Stomach (tissue), 9 donors: Measurements from ENCODE around the gene TLL2. TPM values are rescaled to one million over a fixed set of nuclear protein-coding genes. Genes with fewer than 3 reads are reported as not detected.
A peak's percentile ranks its signal among the peaks of the same experiment; 100 is the strongest.

Source experiments
- DNase-seq, 2 donors: peaks; one replicate each; pipeline versions ENCODE4 v3.0.0 to v3.0.0-alpha.2; 2013 to 2019
- H3K27ac ChIP-seq, 5 donors: fragments of 200-600 bp in 4 of 5; sonication (generic) in 4 of 5; one replicate each; pipeline ENCODE4 v1.5.1; 2013 to 2019; ENCODE audit warnings: mild to moderate bottlenecking in 1 of 5, moderate library complexity in 1 of 5
- H3K27me3 ChIP-seq, 3 donors: fragments of 200-600 bp; sonication (generic); one replicate each; pipeline ENCODE4 v1.5.1; 2017 to 2019; ENCODE audit warnings: mixed run types in 1 of 3
- H3K36me3 ChIP-seq, 4 donors: fragments of 200-600 bp; sonication (generic); 1 replicate in 3 of 4; 2 replicates in 1 of 4; pipeline ENCODE4 v1.5.1; 2016 to 2019
- H3K4me1 ChIP-seq, 4 donors: fragments of 200-600 bp; sonication (generic); one replicate each; pipeline ENCODE4 v1.5.1; 2016 to 2019
- H3K4me3 ChIP-seq, 4 donors: fragments of 200-600 bp; sonication (generic) in 3 of 4; one replicate each; pipeline ENCODE4 v1.5.1; 2016 to 2019; ENCODE audit warnings: mild to moderate bottlenecking in 1 of 4
- H3K9me3 ChIP-seq, 4 donors: fragments of 200-600 bp; sonication (generic); one replicate each; pipeline ENCODE4 v1.5.1; 2016 to 2019
- CTCF ChIP-seq, 7 experiments: fragments of 450-650 bp in 4 of 7; fragments of 200-600 bp in 3 of 7; sonication (generic) in 3 of 7; IDR thresholded peaks; one replicate each; pipeline ENCODE4 v1.5.1; 2016 to 2019; ENCODE audit warnings: antibody characterized with exemption in 7 of 7, control low read depth in 2 of 7, mild to moderate bottlenecking in 1 of 7
- EP300 ChIP-seq: sonication (generic); formaldehyde crosslinking; IDR thresholded peaks from one replicate; pipeline ENCODE4 v1.6.1; 2017; ENCODE audit warnings: antibody characterized with exemption
- POLR2A ChIP-seq, 4 donors: fragments of 450-650 bp; IDR thresholded peaks; one replicate each; pipeline ENCODE4 v1.6.1; 2016; ENCODE audit warnings: antibody characterized with exemption in 4 of 4, control low read depth in 2 of 4, mild to moderate bottlenecking in 1 of 4, moderate library complexity in 1 of 4
- POLR2AphosphoS5 ChIP-seq, 3 donors: sonication (generic); formaldehyde crosslinking; IDR thresholded peaks; one replicate each; pipeline ENCODE4 v1.6.1; 2016; ENCODE audit warnings: antibody characterized with exemption in 3 of 3
- WGBS, 5 donors: extraction: QIAGEN DNeasy Blood & Tissue Kit in 3 of 5; methylation state at CpG; one replicate each; pipeline versions ENCODE4 v1.1.5 to v1.1.7; 2013 to 2018; 5-methylcytosine and 5-hydroxymethylcytosine counted together
- intact Hi-C: fragments of 100-400 bp; cut with DNase I; formaldehyde crosslinking; loops from one replicate; pipeline ENCODE4 v1.15.1; 2023; ENCODE audit warnings: low total_unique reads
- polyA plus RNA-seq, 3 donors: library from polyadenylated mRNA; stranded (reverse); fragments of 200-250 nt; gene quantifications; one replicate each; pipeline ENCODE4 v1.2.3, GENCODE V29; 2013
- total RNA-seq, 5 donors: library from RNA; depleted of rRNA; stranded (reverse); fragments of >200 nt; gene quantifications; one replicate each; pipeline versions ENCODE4 v1.1.0 to v1.2.3, GENCODE V29; 2014 to 2016
- donor health status: healthy with polysubstance abuse.
- donor health status: Bipolar disorder and iron deficiency.
- donor health status: healthy.

TLL2 gene
- total and polyA plus RNA-seq, 8 donors = 0.37 to 1.4 (median 0.57) TPM; not detected in 2

- WGBS, 5 donors = 38 to 44% (median 41%) methylated on average over 16 of the region's 16 CpGs
- DNase-seq = peak; percentile 54 to 70
- H3K27ac ChIP-seq = no peak overlapping the region
- intact Hi-C loops = no loop called here
- no peaks in the 10 kb centered on the region for H3K27me3 ChIP-seq
- H3K36me3 ChIP-seq = no peaks in the 10 kb centered on the region
- TF ChIP-seq POLR2AphosphoS5 (IDR thresholded peaks at IDR 0.05) (no peak), POLR2A (IDR thresholded peaks at IDR 0.05) (no peak), CTCF (IDR thresholded peaks at IDR 0.05) (peak in 5 of 7 experiments; percentile 29 to 77 (median 65)), EP300 (no peak)
- H3K4me1 ChIP-seq = peaks cover 0 to 12% (median 12%) of the 10 kb centered on the region in 4 donors
- H3K9me3 ChIP-seq = no peaks in the 10 kb centered on the region
- H3K4me3 ChIP-seq = no peak overlapping the region
Observed at GRCh38 chr10:96370584-96371157, 143.1 kb downstream of the TLL2 start.

GRCh38 chr10:96369890-96370583, 143.7 kb downstream of the TLL2 start:
- no peak for DNase-seq
- Histone ChIP-seq H3K4me1 (peaks cover 0 to 7% (median 6%) of the 10 kb centered on the region in 4 donors), H3K9me3 (no peaks in the 10 kb centered on the region), H3K27ac (no peak overlapping the region), H3K4me3 (no peak overlapping the region), H3K36me3 (no peaks in the 10 kb centered on the region), H3K27me3 (no peaks in the 10 kb centered on the region)
- no peak for TF ChIP-seq EP300
- no peak for TF ChIP-seq POLR2A (IDR thresholded peaks at IDR 0.05)
- no peak for TF ChIP-seq CTCF (IDR thresholded peaks at IDR 0.05)
- no peak for TF ChIP-seq POLR2AphosphoS5 (IDR thresholded peaks at IDR 0.05)
- intact Hi-C loops = no loop called here
- WGBS, 5 donors = 74 to 82% (median 81%) methylated on average over 35 to 38 of the region's 38 CpGs

- H3K4me3 ChIP-seq = no peak overlapping the region
- no peaks in the 10 kb centered on the region for H3K4me1 ChIP-seq
- DNase-seq = no peak
- H3K9me3 ChIP-seq = no peaks in the 10 kb centered on the region
- H3K27ac ChIP-seq = no peak overlapping the region
- TF ChIP-seq EP300 (no peak), CTCF (IDR thresholded peaks at IDR 0.05) (no peak), POLR2AphosphoS5 (IDR thresholded peaks at IDR 0.05) (no peak), POLR2A (IDR thresholded peaks at IDR 0.05) (no peak)
- intact Hi-C loops = no loop called here
- 78 to 91% (median 86%) methylated on average over 5 of the region's 5 CpGs for WGBS, 5 donors
- no peaks in the 10 kb centered on the region for H3K27me3 ChIP-seq
- H3K36me3 ChIP-seq = no peaks in the 10 kb centered on the region
Observed at GRCh38 chr10:96368971-96369370, 144.8 kb downstream of the TLL2 start.

GRCh38 chr10:96367470-96367869, 146.3 kb downstream of the TLL2 start:
- H3K4me1 ChIP-seq = no peaks in the 10 kb centered on the region
- no peaks in the 10 kb centered on the region for H3K9me3 ChIP-seq
- DNase-seq = no peak
- TF ChIP-seq CTCF (IDR thresholded peaks at IDR 0.05) (no peak), POLR2AphosphoS5 (IDR thresholded peaks at IDR 0.05) (no peak), EP300 (no peak), POLR2A (IDR thresholded peaks at IDR 0.05) (no peak)
- WGBS, 5 donors = 71 to 84% (median 76%) methylated on average over 4 of the region's 4 CpGs
- H3K27me3 ChIP-seq = no peaks in the 10 kb centered on the region
- no peak overlapping the region for H3K27ac ChIP-seq
- no peaks in the 10 kb centered on the region for H3K36me3 ChIP-seq
- intact Hi-C loops = no loop called here
- no peak overlapping the region for H3K4me3 ChIP-seq
